K562 (cell line): Measurements from ENCODE around the gene PPARGC1A. TPM values are rescaled to one million over a fixed set of nuclear protein-coding genes. Genes with fewer than 3 reads are reported as not detected.

Experiments
- ATAC-seq: fragments of 200-7000 bp; cut with Tn5 transposase; 3 replicates; pipeline ENCODE4 v1.9.1; 2020; ENCODE audit warnings: moderate library complexity
- BruUV-seq: library from RNA; stranded (reverse); fragments of 400-500 nt; replicated peaks from 2 replicates; lab custom pipeline; 2021; lab: Mats Ljungman, UMichigan
- CTCF ChIA-PET: fragments of 300-600 bp; formaldehyde crosslinking; extraction: SDS; loops from one replicate; lab custom pipeline; 2021; ENCODE audit warnings: low intra/inter-chr PET ratio; lab: Yijun Ruan, JAX
- POLR2A ChIA-PET: fragments of 300-600, 350-650 bp; sonication (Branson Sonifier 250); formaldehyde crosslinking; extraction: SDS; loops from one replicate; lab custom pipeline; 2021; ENCODE audit warnings: antibody characterized with exemption, inconsistent platforms; lab: Yijun Ruan, JAX
- DNase-seq, 4 experiments: peaks; one replicate each; pipeline versions ENCODE4 v3.0.0 to v3.0.0-alpha.2; 2011 to 2018; ENCODE audit warnings: low spot score in 3 of 4, mixed read lengths in 3 of 4; ENCODE audit errors: extremely low read depth in 1 of 4
- FAIRE-seq: peaks from 2 replicates; lab custom pipeline; 2011; peaks lifted over from hg19 to GRCh38; lab: Jason Lieb, UNC
- H2AFZ ChIP-seq: 2 replicates; pipeline ENCODE4 v1.6.0; 2011; ENCODE audit warnings: low read depth, low read length, control low read depth, inconsistent platforms
- H3K27ac ChIP-seq: fragments of 200-600 bp; 3 replicates; pipeline ENCODE4 v1.8.0; 2011; ENCODE audit warnings: low read depth, mild to moderate bottlenecking, control low read depth, inconsistent platforms, low read length, moderate library complexity, mixed read lengths; ENCODE audit errors: extremely low read depth
- H3K27me3 ChIP-seq, 2 experiments: fragments of 300-600 bp in 1 of 2; 2 replicates in 1 of 2; 3 replicates in 1 of 2; pipeline versions ENCODE4 v1.6.0 to v1.8.0; 2011; ENCODE audit warnings: inconsistent platforms in 2 of 2, low read length in 2 of 2, mild to moderate bottlenecking in 1 of 2, mixed read lengths in 1 of 2, moderate library complexity in 1 of 2; ENCODE audit not compliant: control insufficient read depth in 2 of 2, insufficient read depth in 2 of 2
- H3K36me3 ChIP-seq: fragments of 300-600 bp; 3 replicates; pipeline ENCODE4 v1.8.0; 2011; ENCODE audit warnings: mild to moderate bottlenecking, low read length, inconsistent platforms; ENCODE audit not compliant: control insufficient read depth, insufficient read depth
- H3K4me1 ChIP-seq, 2 experiments: fragments of 200-600 bp in 1 of 2; replicated peaks in 1 of 2; 2 replicates in 1 of 2; 3 replicates in 1 of 2; pipeline versions ENCODE4 v1.5.1 to v1.8.0; 2011; ENCODE audit warnings: inconsistent platforms in 2 of 2, low read length in 2 of 2, mild to moderate bottlenecking in 1 of 2, mixed read lengths in 1 of 2, moderate library complexity in 1 of 2; ENCODE audit not compliant: control insufficient read depth in 2 of 2, insufficient read depth in 2 of 2
- H3K4me2 ChIP-seq: 2 replicates; pipeline ENCODE4 v1.6.1; 2011; ENCODE audit warnings: low read length, control low read depth, inconsistent platforms, mixed read lengths; ENCODE audit not compliant: insufficient read depth
- H3K4me3 ChIP-seq: fragments of 200-600 bp; sonication (generic), shearing (Covaris generic); 2 replicates; pipeline ENCODE4 v1.5.1; 2016; ENCODE audit warnings: control low read depth, inconsistent platforms
- H3K79me2 ChIP-seq: fragments of 200-600 bp; 3 replicates; pipeline ENCODE4 v1.8.0; 2011; ENCODE audit warnings: low read length, inconsistent platforms; ENCODE audit not compliant: control insufficient read depth, insufficient read depth
- H3K9ac ChIP-seq, 2 experiments: 2 replicates each; pipeline versions ENCODE4 v1.6.0 to v1.6.1; 2011; ENCODE audit warnings: low read depth in 2 of 2, low read length in 2 of 2, control low read depth in 1 of 2, inconsistent platforms in 1 of 2, mild to moderate bottlenecking in 1 of 2, mixed read lengths in 1 of 2; ENCODE audit not compliant: insufficient read depth in 1 of 2
- H3K9me1 ChIP-seq: one replicate; pipeline ENCODE4 v1.6.0; 2011; ENCODE audit warnings: inconsistent platforms, mild to moderate bottlenecking, low read length, moderate library complexity; ENCODE audit not compliant: control insufficient read depth, insufficient read depth
- H3K9me3 ChIP-seq: replicated peaks from 2 replicates; pipeline ENCODE4 v1.5.1; 2011; ENCODE audit warnings: low read depth, low read length, inconsistent platforms; ENCODE audit not compliant: control insufficient read depth, insufficient read depth
- H4K20me1 ChIP-seq: replicated peaks from 2 replicates; pipeline ENCODE4 v1.6.1; 2011; ENCODE audit warnings: low read length, inconsistent platforms, mixed read lengths; ENCODE audit not compliant: control insufficient read depth, insufficient read depth
- BRCA1 ChIP-seq, 2 experiments: fragments of 450-650 bp in 1 of 2; sonication (generic) in 1 of 2; formaldehyde crosslinking in 1 of 2; IDR thresholded peaks; 2 replicates each; pipeline versions ENCODE4 v1.5.0 to v1.6.1; 2017 to 2020; ENCODE audit warnings: mild to moderate bottlenecking in 1 of 2, missing genetic modification reagents in 1 of 2
- CBX2 ChIP-seq: fragments of 200-600 bp; sonication (generic); IDR thresholded peaks from one replicate; pipeline ENCODE4 v1.6.1; 2012; ENCODE audit warnings: mild to moderate bottlenecking, low read length, inconsistent platforms; ENCODE audit not compliant: insufficient read depth, poor library complexity, severe bottlenecking
- CREB1 ChIP-seq, 2 experiments: sonication (generic) in 1 of 2; formaldehyde crosslinking in 1 of 2; IDR thresholded peaks; 2 replicates each; pipeline versions ENCODE4 v1.6.1 to v1.8.0; 2012 to 2022; ENCODE audit warnings: inconsistent platforms in 1 of 2, mild to moderate bottlenecking in 1 of 2, missing genetic modification reagents in 1 of 2, moderate library complexity in 1 of 2
- DIDO1 ChIP-seq: fragments of 450-650 bp; IDR thresholded peaks from 2 replicates; pipeline ENCODE4 v1.6.1; 2016; ENCODE audit warnings: low read depth, missing biosample characterization, missing genetic modification characterization
- DNMT1 ChIP-seq: fragments of 450-650 bp; IDR thresholded peaks from 2 replicates; pipeline ENCODE4 v1.6.1; 2016; ENCODE audit warnings: antibody characterized with exemption, mild to moderate bottlenecking
- E2F5 ChIP-seq: sonication (generic); formaldehyde crosslinking; IDR thresholded peaks from 2 replicates; pipeline ENCODE4 v1.8.0; 2022; ENCODE audit warnings: mild to moderate bottlenecking, missing genetic modification reagents
- HOMEZ ChIP-seq: fragments of 250-450 bp; sonication (Bioruptor Pico); IDR thresholded peaks from 2 replicates; pipeline ENCODE4 v1.4.0; 2020; ENCODE audit warnings: mild to moderate bottlenecking, moderate library complexity
- MEF2A ChIP-seq: IDR thresholded peaks from 2 replicates; pipeline ENCODE4 v1.6.1; 2011; ENCODE audit warnings: low read depth, mild to moderate bottlenecking, low read length, moderate library complexity; ENCODE audit not compliant: control insufficient read depth
- MITF ChIP-seq: IDR thresholded peaks from 2 replicates; pipeline ENCODE4 v1.6.1; 2014; ENCODE audit warnings: antibody characterized with exemption
- MTA3 ChIP-seq: fragments of 450-650 bp; formaldehyde crosslinking; IDR thresholded peaks from 2 replicates; pipeline ENCODE4 v1.6.1; 2017; ENCODE audit warnings: mild to moderate bottlenecking, borderline replicate concordance
- NCOA6 ChIP-seq: fragments of 450-650 bp; IDR thresholded peaks from 2 replicates; pipeline ENCODE4 v1.6.1; 2017; ENCODE audit warnings: mild to moderate bottlenecking
- NELFE ChIP-seq: IDR thresholded peaks from 2 replicates; pipeline ENCODE4 v1.6.1; 2011; ENCODE audit warnings: mild to moderate bottlenecking; ENCODE audit not compliant: insufficient read depth, insufficient read length
- NFIX ChIP-seq: fragments of 250-450 bp; sonication (Bioruptor Pico); IDR thresholded peaks from 2 replicates; pipeline ENCODE4 v1.4.0; 2020; ENCODE audit warnings: low read depth, mild to moderate bottlenecking, moderate library complexity
- POLR3A ChIP-seq: IDR thresholded peaks from 2 replicates; pipeline ENCODE4 v1.6.1; 2011; ENCODE audit warnings: borderline replicate concordance, mild to moderate bottlenecking, moderate library complexity; ENCODE audit not compliant: insufficient read length, insufficient read depth; ENCODE audit errors: extremely low read depth
- POLR3G ChIP-seq: IDR thresholded peaks from 2 replicates; pipeline ENCODE4 v1.6.1; 2011; ENCODE audit not compliant: insufficient read length, insufficient replicate concordance; ENCODE audit errors: extremely low read depth
- WGBS: fragments of 100-300 bp; shearing (Covaris generic); methylation state at CpG from one replicate; pipeline ENCODE4 v1.1.6; 2016; ENCODE audit warnings: low coverage, mixed read lengths; ENCODE audit not compliant: insufficient coverage; ENCODE audit errors: missing lambda C conversion rate; 5-methylcytosine and 5-hydroxymethylcytosine counted together
- in situ Hi-C: fragments of 300-500 bp; cut with MboI; formaldehyde crosslinking; loops from 4 replicates; pipeline ENCODE4 v1.15.0; 2018; ENCODE audit warnings: inconsistent platforms, mixed read lengths
- intact Hi-C: fragments of 100-400 bp; cut with micrococcal nuclease; formaldehyde crosslinking; loops from 2 replicates; pipeline ENCODE4 v1.14.2; 2022
- polyA plus RNA-seq, 8 experiments: library from polyadenylated mRNA; depleted of rRNA in 4 of 8; stranded (reverse) in 5 of 8; unstranded in 3 of 8; fragments of >200 nt; fragmentation: Nextera tagmentation in 2 of 8; fragmentation: Illumina TruSeq in 1 of 8; extraction: Ambion mirVana in 2 of 8; extraction: Trizol in 1 of 8; gene quantifications; 2 replicates each; pipeline versions ENCODE4 v1.2.1 to v1.2.3, GENCODE V29; 2011 to 2014; ENCODE audit warnings: inconsistent platforms in 1 of 8, missing spikeins in 1 of 8
- total RNA-seq, 7 experiments: library from RNA; depleted of rRNA in 6 of 7; stranded (reverse); fragments of >200 nt in 6 of 7; fragmentation: Illumina TruSeq in 2 of 7; extraction: Trizol in 2 of 7; gene quantifications; 2 replicates each; pipeline versions ENCODE4 v1.2.1 to v1.2.3, GENCODE V29; 2011 to 2021; ENCODE audit warnings: low replicate concordance in 1 of 7

PPARGC1A gene
- total and polyA plus RNA-seq, 9 of the 15 experiments (the other 6 are each of a cell fraction or from before 2014, with no cell fraction given): 0.02 TPM; not detected in 8

- TF ChIP-seq MITF: no peak
- no peak for TF ChIP-seq E2F5 (CRISPR knock-in tag)
- no peak for TF ChIP-seq BRCA1 (IDR thresholded peaks at IDR 0.05)
- no peak for TF ChIP-seq BRCA1 (CRISPR knock-in tag; IDR thresholded peaks at IDR 0.05)
Measured at GRCh38 chr4:23899565-23899964, 9.7 kb upstream of the PPARGC1A start (continued).

GRCh38 chr4:23897564-23898109 lies 7.8 kb upstream of the PPARGC1A start:
- BruUV-seq: no TSS peak
- Histone ChIP-seq H3K27me3 (no peaks in the 10 kb centered on the region), H3K36me3 (no peaks in the 10 kb centered on the region), H3K9me1 (no peaks in the 10 kb centered on the region), H3K79me2 (no peaks in the 10 kb centered on the region), H3K9me3 (no peaks in the 10 kb centered on the region), H2AFZ (no peak overlapping the region), H4K20me1 (no peaks in the 10 kb centered on the region), H3K9ac (no peak overlapping the region), H3K27ac (no peak overlapping the region), H3K4me1 (no peaks in the 10 kb centered on the region), H3K4me3 (no peak overlapping the region), H3K4me2 (no peak overlapping the region)
- WGBS: 5% methylated on average over 4 of the region's 4 CpGs
- POLR2A ChIA-PET: no interaction called here
- DNase-seq (no peak), FAIRE-seq (no peak), ATAC-seq (no peak)
- in situ Hi-C loops (no loop called here), intact Hi-C loops (no loop called here)
- CTCF ChIA-PET: no interaction called here
- TF ChIP-seq NFIX (no peak), NCOA6 (no peak), POLR3A (no peak), DIDO1 (tag) (no peak), POLR3G (no peak), MEF2A (no peak), DNMT1 (no peak), HOMEZ (CRISPR knock-in tag) (no peak), CREB1 (IDR thresholded peaks at IDR 0.05) (no peak), CREB1 (CRISPR knock-in tag; IDR thresholded peaks at IDR 0.05) (no peak), MTA3 (no peak), CBX2 (no peak), MITF (no peak), NELFE (no peak)
